ENCODE data around the gene PRKAR1B. TPM values are rescaled to one million over a fixed set of nuclear protein-coding genes. Genes with fewer than 3 reads are reported as not detected.

The PRKAR1B gene
- polyA plus RNA-seq, 1 of the 3 experiments (the other 2 are of a cell fraction): 63.7 TPM

- POLR2A ChIA-PET: no interaction called here
- Histone ChIP-seq H3K27me3 (ENCODE audit: insufficient read depth) (no peaks in the 10 kb centered on the region), H2AFZ (ENCODE audit: low read depth) (no peak overlapping the region), H3K4me3 (ENCODE audit: low read depth in 2 of 2, low read length in 1 of 2) (no peak overlapping the region), H3K36me3 (replicated peaks in 1 of 2; ENCODE audit: control insufficient read depth in 1 of 2, insufficient read depth in 2 of 2, low read length in 1 of 2) (no peaks in the 10 kb centered on the region), H3K9me3 (no peaks in the 10 kb centered on the region), H3F3A (replicated peaks; ENCODE audit: insufficient read depth) (no peaks in the 10 kb centered on the region), H4K20me1 (ENCODE audit: insufficient read depth) (no peaks in the 10 kb centered on the region), H3K27ac (ENCODE audit: low read depth in 2 of 2, low read length in 1 of 2) (no peak overlapping the region), H3K9ac (no peak overlapping the region), H3K4me2 (no peak overlapping the region), H3K4me1 (ENCODE audit: control insufficient read depth in 1 of 2, insufficient read depth in 2 of 2, low read depth in 1 of 2, low read length in 1 of 2) (peaks cover 0 to 6% of the 10 kb centered on the region in 2 experiments; a peak in 1 of 4 replicates), H3K79me2 (ENCODE audit: insufficient read depth) (no peaks in the 10 kb centered on the region), H3K9me2 (no peaks in the 10 kb centered on the region)
- TF ChIP-seq ELF1 (IDR thresholded peaks at IDR 0.05): no peak
- CTCF ChIA-PET: interaction anchor here (1.1 kb wide), 1 partner anchor 33 kb away, joined by 3 read pairs; no protein-coding TSS in a partner anchor
- DNase-seq: no peak
- WGBS (ENCODE audit: low lambda C conversion rate): 93% methylated on average over 12 of the region's 12 CpGs
Measured at GRCh38 chr7:633381-634018, 93.6 kb downstream of the PRKAR1B start.

- H3K4me1 ChIP-seq (ENCODE audit: control insufficient read depth in 1 of 2, insufficient read depth in 2 of 2, low read depth in 1 of 2, low read length in 1 of 2): peaks cover 0 to 6% of the 10 kb centered on the region in 2 experiments; a peak in 1 of 4 replicates
- POLR2A ChIA-PET: no interaction called here
- H3K9ac ChIP-seq: no peak overlapping the region
- no peak overlapping the region for H3K27ac ChIP-seq (ENCODE audit: low read depth in 2 of 2, low read length in 1 of 2)
- CTCF ChIA-PET: interaction anchor here (1.1 kb wide), 1 partner anchor 33 kb away, joined by 3 read pairs; no protein-coding TSS in a partner anchor
- no peaks in the 10 kb centered on the region for H3K79me2 ChIP-seq (ENCODE audit: insufficient read depth)
- no peaks in the 10 kb centered on the region for H4K20me1 ChIP-seq (ENCODE audit: insufficient read depth)
- no peak for TF ChIP-seq ELF1 (IDR thresholded peaks at IDR 0.05)
- no peak for TF ChIP-seq JUND (IDR thresholded peaks at IDR 0.05)
- TF ChIP-seq, protein P1, sequence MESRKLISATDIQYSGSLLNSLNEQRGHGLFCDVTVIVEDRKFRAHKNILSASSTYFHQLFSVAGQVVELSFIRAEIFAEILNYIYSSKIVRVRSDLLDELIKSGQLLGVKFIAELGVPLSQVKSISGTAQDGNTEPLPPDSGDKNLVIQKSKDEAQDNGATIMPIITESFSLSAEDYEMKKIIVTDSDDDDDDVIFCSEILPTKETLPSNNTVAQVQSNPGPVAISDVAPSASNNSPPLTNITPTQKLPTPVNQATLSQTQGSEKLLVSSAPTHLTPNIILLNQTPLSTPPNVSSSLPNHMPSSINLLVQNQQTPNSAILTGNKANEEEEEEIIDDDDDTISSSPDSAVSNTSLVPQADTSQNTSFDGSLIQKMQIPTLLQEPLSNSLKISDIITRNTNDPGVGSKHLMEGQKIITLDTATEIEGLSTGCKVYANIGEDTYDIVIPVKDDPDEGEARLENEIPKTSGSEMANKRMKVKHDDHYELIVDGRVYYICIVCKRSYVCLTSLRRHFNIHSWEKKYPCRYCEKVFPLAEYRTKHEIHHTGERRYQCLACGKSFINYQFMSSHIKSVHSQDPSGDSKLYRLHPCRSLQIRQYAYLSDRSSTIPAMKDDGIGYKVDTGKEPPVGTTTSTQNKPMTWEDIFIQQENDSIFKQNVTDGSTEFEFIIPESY (IDR thresholded peaks at IDR 0.05; ENCODE audit: borderline replicate concordance, low read depth): no peak
- TF ChIP-seq NFIC (IDR thresholded peaks at IDR 0.05; ENCODE audit: borderline replicate concordance): no peak
- TF ChIP-seq SIN3A (IDR thresholded peaks at IDR 0.05; ENCODE audit: borderline replicate concordance, low read depth, low read length): no peak
- TF ChIP-seq, protein P2, sequence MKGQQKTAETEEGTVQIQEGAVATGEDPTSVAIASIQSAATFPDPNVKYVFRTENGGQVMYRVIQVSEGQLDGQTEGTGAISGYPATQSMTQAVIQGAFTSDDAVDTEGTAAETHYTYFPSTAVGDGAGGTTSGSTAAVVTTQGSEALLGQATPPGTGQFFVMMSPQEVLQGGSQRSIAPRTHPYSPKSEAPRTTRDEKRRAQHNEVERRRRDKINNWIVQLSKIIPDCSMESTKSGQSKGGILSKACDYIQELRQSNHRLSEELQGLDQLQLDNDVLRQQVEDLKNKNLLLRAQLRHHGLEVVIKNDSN (IDR thresholded peaks at IDR 0.05; ENCODE audit: borderline replicate concordance, low read depth): no peak
- no peak for TF ChIP-seq CHD2 (IDR thresholded peaks at IDR 0.05; ENCODE audit: low read length, partially characterized antibody)
- TF ChIP-seq, protein P3, sequence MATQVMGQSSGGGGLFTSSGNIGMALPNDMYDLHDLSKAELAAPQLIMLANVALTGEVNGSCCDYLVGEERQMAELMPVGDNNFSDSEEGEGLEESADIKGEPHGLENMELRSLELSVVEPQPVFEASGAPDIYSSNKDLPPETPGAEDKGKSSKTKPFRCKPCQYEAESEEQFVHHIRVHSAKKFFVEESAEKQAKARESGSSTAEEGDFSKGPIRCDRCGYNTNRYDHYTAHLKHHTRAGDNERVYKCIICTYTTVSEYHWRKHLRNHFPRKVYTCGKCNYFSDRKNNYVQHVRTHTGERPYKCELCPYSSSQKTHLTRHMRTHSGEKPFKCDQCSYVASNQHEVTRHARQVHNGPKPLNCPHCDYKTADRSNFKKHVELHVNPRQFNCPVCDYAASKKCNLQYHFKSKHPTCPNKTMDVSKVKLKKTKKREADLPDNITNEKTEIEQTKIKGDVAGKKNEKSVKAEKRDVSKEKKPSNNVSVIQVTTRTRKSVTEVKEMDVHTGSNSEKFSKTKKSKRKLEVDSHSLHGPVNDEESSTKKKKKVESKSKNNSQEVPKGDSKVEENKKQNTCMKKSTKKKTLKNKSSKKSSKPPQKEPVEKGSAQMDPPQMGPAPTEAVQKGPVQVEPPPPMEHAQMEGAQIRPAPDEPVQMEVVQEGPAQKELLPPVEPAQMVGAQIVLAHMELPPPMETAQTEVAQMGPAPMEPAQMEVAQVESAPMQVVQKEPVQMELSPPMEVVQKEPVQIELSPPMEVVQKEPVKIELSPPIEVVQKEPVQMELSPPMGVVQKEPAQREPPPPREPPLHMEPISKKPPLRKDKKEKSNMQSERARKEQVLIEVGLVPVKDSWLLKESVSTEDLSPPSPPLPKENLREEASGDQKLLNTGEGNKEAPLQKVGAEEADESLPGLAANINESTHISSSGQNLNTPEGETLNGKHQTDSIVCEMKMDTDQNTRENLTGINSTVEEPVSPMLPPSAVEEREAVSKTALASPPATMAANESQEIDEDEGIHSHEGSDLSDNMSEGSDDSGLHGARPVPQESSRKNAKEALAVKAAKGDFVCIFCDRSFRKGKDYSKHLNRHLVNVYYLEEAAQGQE (IDR thresholded peaks at IDR 0.05; ENCODE audit: low read depth, low read length): no peak
- TF ChIP-seq FOXJ3 (CRISPR knock-in tag; IDR thresholded peaks at IDR 0.05): no peak
- TF ChIP-seq FOSL2 (IDR thresholded peaks at IDR 0.05; ENCODE audit: borderline replicate concordance, low read depth): no peak
- no peak for TF ChIP-seq EP300 (IDR thresholded peaks at IDR 0.05; ENCODE audit: borderline replicate concordance in 1 of 2, low read depth in 1 of 2, low read length in 1 of 2)
- no peak for TF ChIP-seq PBX3 (IDR thresholded peaks at IDR 0.05)
- no peak for TF ChIP-seq RCOR1 (IDR thresholded peaks at IDR 0.05; ENCODE audit: low read length)
- TF ChIP-seq MEF2A (IDR thresholded peaks at IDR 0.05; ENCODE audit: borderline replicate concordance, low read depth): no peak
- TF ChIP-seq YY1 (IDR thresholded peaks at IDR 0.05; ENCODE audit: low read depth): no peak
- no peak for TF ChIP-seq FOXM1 (IDR thresholded peaks at IDR 0.05; ENCODE audit: low read depth)
- TF ChIP-seq RAD21 (IDR thresholded peaks at IDR 0.05; ENCODE audit: low read length): no peak
- TF ChIP-seq NRF1 (IDR thresholded peaks at IDR 0.05; ENCODE audit: low read depth, low read length): no peak
- DNase-seq: no peak
- WGBS (ENCODE audit: low lambda C conversion rate): 94% methylated on average over 20 of the region's 23 CpGs
- H3K4me3 ChIP-seq (ENCODE audit: low read depth in 2 of 2, low read length in 1 of 2): no peak overlapping the region
- H3K9me3 ChIP-seq: no peaks in the 10 kb centered on the region
- H2AFZ ChIP-seq (ENCODE audit: low read depth): no peak overlapping the region
- no peaks in the 10 kb centered on the region for H3K36me3 ChIP-seq (replicated peaks in 1 of 2; ENCODE audit: control insufficient read depth in 1 of 2, insufficient read depth in 2 of 2, low read length in 1 of 2)
- H3F3A ChIP-seq (replicated peaks; ENCODE audit: insufficient read depth): no peaks in the 10 kb centered on the region
- H3K27me3 ChIP-seq (ENCODE audit: insufficient read depth): no peaks in the 10 kb centered on the region
- no peaks in the 10 kb centered on the region for H3K9me2 ChIP-seq
- H3K4me2 ChIP-seq: no peak overlapping the region
Measured at GRCh38 chr7:632831-633210, 94.3 kb downstream of the PRKAR1B start.
